ENCODE results near the gene ALG8. TPM values are rescaled to one million over a fixed set of nuclear protein-coding genes. Genes with fewer than 3 reads are reported as not detected.

The ALG8 gene
- total and polyA plus RNA-seq, 2 of the 8 experiments (the other 6 are each of a cell fraction or from before 2014, with no cell fraction given), result 66.7 to 84.3 TPM

- TF ChIP-seq RNF2 (IDR thresholded peaks at IDR 0.05; ENCODE audit: borderline replicate concordance, low read depth, low read length, missing control alignments, poor library complexity, severe bottlenecking) (no peak), SUZ12 (IDR thresholded peaks at IDR 0.05; ENCODE audit: low read length) (no peak)
Observed at GRCh38 chr11:78111298-78111697, 28.1 kb downstream of the ALG8 start (continued).
